K562 (cell line): ENCODE results near the gene NIPAL1. TPM values are rescaled to one million over a fixed set of nuclear protein-coding genes. Genes with fewer than 3 reads are reported as not detected.

Experiments
- ATAC-seq: fragments of 200-7000 bp; cut with Tn5 transposase; 3 replicates; pipeline ENCODE4 v1.9.1; 2020; ENCODE audit warnings: moderate library complexity
- BruUV-seq: library from RNA; stranded (reverse); fragments of 400-500 nt; replicated peaks from 2 replicates; lab custom pipeline; 2021; lab: Mats Ljungman, UMichigan
- CTCF ChIA-PET: fragments of 300-600 bp; formaldehyde crosslinking; extraction: SDS; loops from one replicate; lab custom pipeline; 2021; ENCODE audit warnings: low intra/inter-chr PET ratio; lab: Yijun Ruan, JAX
- POLR2A ChIA-PET: fragments of 300-600, 350-650 bp; sonication (Branson Sonifier 250); formaldehyde crosslinking; extraction: SDS; loops from one replicate; lab custom pipeline; 2021; ENCODE audit warnings: antibody characterized with exemption, inconsistent platforms; lab: Yijun Ruan, JAX
- DNase-seq, 4 experiments: peaks; one replicate each; pipeline versions ENCODE4 v3.0.0 to v3.0.0-alpha.2; 2011 to 2018; ENCODE audit warnings: low spot score in 3 of 4, mixed read lengths in 3 of 4; ENCODE audit errors: extremely low read depth in 1 of 4
- FAIRE-seq: peaks from 2 replicates; lab custom pipeline; 2011; peaks lifted over from hg19 to GRCh38; lab: Jason Lieb, UNC
- H2AFZ ChIP-seq: 2 replicates; pipeline ENCODE4 v1.6.0; 2011; ENCODE audit warnings: low read depth, low read length, control low read depth, inconsistent platforms
- H3K27ac ChIP-seq: fragments of 200-600 bp; 3 replicates; pipeline ENCODE4 v1.8.0; 2011; ENCODE audit warnings: low read depth, mild to moderate bottlenecking, control low read depth, inconsistent platforms, low read length, moderate library complexity, mixed read lengths; ENCODE audit errors: extremely low read depth
- H3K27me3 ChIP-seq, 2 experiments: fragments of 300-600 bp in 1 of 2; 2 replicates in 1 of 2; 3 replicates in 1 of 2; pipeline versions ENCODE4 v1.6.0 to v1.8.0; 2011; ENCODE audit warnings: inconsistent platforms in 2 of 2, low read length in 2 of 2, mild to moderate bottlenecking in 1 of 2, mixed read lengths in 1 of 2, moderate library complexity in 1 of 2; ENCODE audit not compliant: control insufficient read depth in 2 of 2, insufficient read depth in 2 of 2
- H3K36me3 ChIP-seq: fragments of 300-600 bp; 3 replicates; pipeline ENCODE4 v1.8.0; 2011; ENCODE audit warnings: mild to moderate bottlenecking, low read length, inconsistent platforms; ENCODE audit not compliant: control insufficient read depth, insufficient read depth
- H3K4me1 ChIP-seq, 2 experiments: fragments of 200-600 bp in 1 of 2; replicated peaks in 1 of 2; 2 replicates in 1 of 2; 3 replicates in 1 of 2; pipeline versions ENCODE4 v1.5.1 to v1.8.0; 2011; ENCODE audit warnings: inconsistent platforms in 2 of 2, low read length in 2 of 2, mild to moderate bottlenecking in 1 of 2, mixed read lengths in 1 of 2, moderate library complexity in 1 of 2; ENCODE audit not compliant: control insufficient read depth in 2 of 2, insufficient read depth in 2 of 2
- H3K4me2 ChIP-seq: 2 replicates; pipeline ENCODE4 v1.6.1; 2011; ENCODE audit warnings: low read length, control low read depth, inconsistent platforms, mixed read lengths; ENCODE audit not compliant: insufficient read depth
- H3K4me3 ChIP-seq: fragments of 200-600 bp; sonication (generic), shearing (Covaris generic); 2 replicates; pipeline ENCODE4 v1.5.1; 2016; ENCODE audit warnings: control low read depth, inconsistent platforms
- H3K79me2 ChIP-seq: fragments of 200-600 bp; 3 replicates; pipeline ENCODE4 v1.8.0; 2011; ENCODE audit warnings: low read length, inconsistent platforms; ENCODE audit not compliant: control insufficient read depth, insufficient read depth
- H3K9ac ChIP-seq, 2 experiments: 2 replicates each; pipeline versions ENCODE4 v1.6.0 to v1.6.1; 2011; ENCODE audit warnings: low read depth in 2 of 2, low read length in 2 of 2, control low read depth in 1 of 2, inconsistent platforms in 1 of 2, mild to moderate bottlenecking in 1 of 2, mixed read lengths in 1 of 2; ENCODE audit not compliant: insufficient read depth in 1 of 2
- H3K9me1 ChIP-seq: one replicate; pipeline ENCODE4 v1.6.0; 2011; ENCODE audit warnings: inconsistent platforms, mild to moderate bottlenecking, low read length, moderate library complexity; ENCODE audit not compliant: control insufficient read depth, insufficient read depth
- H3K9me3 ChIP-seq: replicated peaks from 2 replicates; pipeline ENCODE4 v1.5.1; 2011; ENCODE audit warnings: low read depth, low read length, inconsistent platforms; ENCODE audit not compliant: control insufficient read depth, insufficient read depth
- H4K20me1 ChIP-seq: replicated peaks from 2 replicates; pipeline ENCODE4 v1.6.1; 2011; ENCODE audit warnings: low read length, inconsistent platforms, mixed read lengths; ENCODE audit not compliant: control insufficient read depth, insufficient read depth
- CCAR2 ChIP-seq: fragments of 200-400 bp; formaldehyde crosslinking; IDR thresholded peaks from 2 replicates; pipeline ENCODE4 v1.6.1; 2017; ENCODE audit warnings: mild to moderate bottlenecking, low read depth, low read length
- ETS2 ChIP-seq: IDR thresholded peaks from 2 replicates; pipeline ENCODE4 v1.6.1; 2016; ENCODE audit warnings: borderline replicate concordance, missing genetic modification characterization, mild to moderate bottlenecking, moderate library complexity, missing compliant biosample characterization; ENCODE audit not compliant: poor library complexity, severe bottlenecking
- EWSR1 ChIP-seq: fragments of 450-650 bp; IDR thresholded peaks from 2 replicates; pipeline ENCODE4 v1.6.1; 2018; ENCODE audit warnings: borderline replicate concordance, mild to moderate bottlenecking, low read depth, moderate library complexity; ENCODE audit not compliant: partially characterized antibody
- GTF2A2 ChIP-seq: IDR thresholded peaks from 2 replicates; pipeline ENCODE4 v1.6.1; 2016; ENCODE audit warnings: mild to moderate bottlenecking, missing genetic modification characterization, missing compliant biosample characterization
- KDM4B ChIP-seq, 2 experiments: fragments of 450-650 bp in 1 of 2; sonication (generic) in 1 of 2; IDR thresholded peaks; 2 replicates each; pipeline ENCODE4 v1.6.1; 2016 to 2017; ENCODE audit warnings: borderline replicate concordance in 2 of 2, antibody characterized with exemption in 1 of 2, low read depth in 1 of 2, mild to moderate bottlenecking in 1 of 2
- NCOA4 ChIP-seq: fragments of 450-650 bp; IDR thresholded peaks from 2 replicates; pipeline ENCODE4 v1.6.1; 2018; ENCODE audit warnings: mild to moderate bottlenecking; ENCODE audit not compliant: partially characterized antibody
- NFATC3 ChIP-seq: fragments of 450-650 bp; IDR thresholded peaks from 2 replicates; pipeline ENCODE4 v1.6.1; 2017; ENCODE audit warnings: mild to moderate bottlenecking
- NR4A1 ChIP-seq, 2 experiments: fragments of 250-450 bp in 1 of 2; fragments of 450-650 bp in 1 of 2; sonication (Bioruptor Pico) in 1 of 2; IDR thresholded peaks; 2 replicates each; pipeline versions ENCODE4 v1.4.0 to v1.6.1; 2016 to 2020; ENCODE audit warnings: mild to moderate bottlenecking in 2 of 2, missing compliant biosample characterization in 1 of 2, missing genetic modification characterization in 1 of 2, moderate library complexity in 1 of 2
- RAD21 ChIP-seq, 2 experiments: fragments of 250-450 bp in 1 of 2; fragments of 450-650 bp in 1 of 2; sonication (Bioruptor Pico) in 1 of 2; formaldehyde crosslinking in 1 of 2; IDR thresholded peaks in 1 of 2; conservative IDR thresholded peaks in 1 of 2; 2 replicates each; pipeline versions ENCODE4 v1.4.0 to v1.8.0; 2020 to 2022; ENCODE audit warnings: mild to moderate bottlenecking in 2 of 2, moderate library complexity in 1 of 2
- RBM17 ChIP-seq: fragments of 200-400 bp; formaldehyde crosslinking; IDR thresholded peaks from 2 replicates; pipeline ENCODE4 v1.6.1; 2017; ENCODE audit warnings: low read depth, mild to moderate bottlenecking, low read length, borderline replicate concordance
- SFPQ ChIP-seq: fragments of 200-400 bp; formaldehyde crosslinking; IDR thresholded peaks from 2 replicates; pipeline ENCODE4 v1.6.1; 2017; ENCODE audit warnings: mild to moderate bottlenecking, low read depth, low read length, moderate library complexity
- SRSF7 ChIP-seq: fragments of 200-400 bp; formaldehyde crosslinking; optimal IDR thresholded peaks from 2 replicates; pipeline ENCODE3; 2017; ENCODE audit warnings: mild to moderate bottlenecking, low read depth, low read length
- ZNF217 ChIP-seq: sonication (generic); formaldehyde crosslinking; IDR thresholded peaks from 2 replicates; pipeline ENCODE4 v1.8.0; 2022; ENCODE audit warnings: mild to moderate bottlenecking, missing genetic modification reagents
- ZNF398 ChIP-seq: fragments of 250-450 bp; sonication (Bioruptor Pico); IDR thresholded peaks from 2 replicates; pipeline ENCODE4 v1.8.0; 2021; ENCODE audit warnings: moderate library complexity, mild to moderate bottlenecking, inconsistent platforms
- ZNF586 ChIP-seq: fragments of 450-650 bp; formaldehyde crosslinking; conservative IDR thresholded peaks from 2 replicates; pipeline ENCODE4 v1.4.0; 2020; ENCODE audit warnings: mild to moderate bottlenecking, moderate library complexity
- ZNF695 ChIP-seq: fragments of 450-650 bp; formaldehyde crosslinking; IDR thresholded peaks from 2 replicates; pipeline ENCODE4 v1.4.0; 2020; ENCODE audit warnings: mild to moderate bottlenecking, moderate library complexity
- in situ Hi-C: fragments of 300-500 bp; cut with MboI; formaldehyde crosslinking; loops from 4 replicates; pipeline ENCODE4 v1.15.0; 2018; ENCODE audit warnings: inconsistent platforms, mixed read lengths
- intact Hi-C: fragments of 100-400 bp; cut with micrococcal nuclease; formaldehyde crosslinking; loops from 2 replicates; pipeline ENCODE4 v1.14.2; 2022
- polyA plus RNA-seq, 8 experiments: library from polyadenylated mRNA; depleted of rRNA in 4 of 8; stranded (reverse) in 5 of 8; unstranded in 3 of 8; fragments of >200 nt; fragmentation: Nextera tagmentation in 2 of 8; fragmentation: Illumina TruSeq in 1 of 8; extraction: Ambion mirVana in 2 of 8; extraction: Trizol in 1 of 8; gene quantifications; 2 replicates each; pipeline versions ENCODE4 v1.2.1 to v1.2.3, GENCODE V29; 2011 to 2014; ENCODE audit warnings: inconsistent platforms in 1 of 8, missing spikeins in 1 of 8
- total RNA-seq, 7 experiments: library from RNA; depleted of rRNA in 6 of 7; stranded (reverse); fragments of >200 nt in 6 of 7; fragmentation: Illumina TruSeq in 2 of 7; extraction: Trizol in 2 of 7; gene quantifications; 2 replicates each; pipeline versions ENCODE4 v1.2.1 to v1.2.3, GENCODE V29; 2011 to 2021; ENCODE audit warnings: low replicate concordance in 1 of 7
- TF ChIP-seq, protein P1 (sequence below), 3 experiments: fragments of 200-800 bp in 1 of 3; sonication (Bioruptor generic) in 1 of 3; sonication (generic) in 1 of 3; formaldehyde crosslinking in 1 of 3; IDR thresholded peaks; 2 replicates each; pipeline versions ENCODE4 v1.6.1 to v1.8.0; 2016 to 2022; ENCODE audit warnings: mild to moderate bottlenecking in 2 of 3, missing compliant biosample characterization in 2 of 3, missing genetic modification characterization in 2 of 3, missing genetic modification reagents in 1 of 3

NIPAL1 gene
- total and polyA plus RNA-seq, 9 of the 15 experiments (the other 6 are each of a cell fraction or from before 2014, with no cell fraction given), result 0.03 to 0.43 (median 0.25) TPM

- TF ChIP-seq ETS2 (tag), result no peak
- no peak for TF ChIP-seq RBM17
- no peak for TF ChIP-seq ZNF695
- TF ChIP-seq ZNF586 (CRISPR knock-in tag), result no peak
- no peak for TF ChIP-seq RAD21 (CRISPR knock-in tag; conservative IDR thresholded peaks at IDR 0.05 in 1 of 2, IDR thresholded peaks at IDR 0.05 in 1 of 2)
- no peak for TF ChIP-seq CCAR2
- no peak for TF ChIP-seq EWSR1
- TF ChIP-seq ZNF398 (CRISPR knock-in tag), result no peak
- no peak for TF ChIP-seq NCOA4
- no peak for TF ChIP-seq SFPQ
- no peak for TF ChIP-seq KDM4B (IDR thresholded peaks at IDR 0.05; ENCODE audit: borderline replicate concordance in 2 of 2, low read depth in 1 of 2)
- TF ChIP-seq SRSF7, result no peak
- TF ChIP-seq GTF2A2 (tag), result no peak
- no peak for TF ChIP-seq NFATC3
- TF ChIP-seq, protein P1, sequence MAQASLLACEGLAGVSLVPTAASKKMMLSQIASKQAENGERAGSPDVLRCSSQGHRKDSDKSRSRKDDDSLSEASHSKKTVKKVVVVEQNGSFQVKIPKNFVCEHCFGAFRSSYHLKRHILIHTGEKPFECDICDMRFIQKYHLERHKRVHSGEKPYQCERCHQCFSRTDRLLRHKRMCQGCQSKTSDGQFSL (CRISPR knock-in tag; IDR thresholded peaks at IDR 0.05), result no peak
- TF ChIP-seq, protein P1 (tag; IDR thresholded peaks at IDR 0.05), result no peak
- no peak for TF ChIP-seq NR4A1 (CRISPR knock-in tag; IDR thresholded peaks at IDR 0.05)
- no peak for TF ChIP-seq NR4A1 (tag; IDR thresholded peaks at IDR 0.05)
- no peak for TF ChIP-seq ZNF217 (CRISPR knock-in tag)
- H3K9me1 ChIP-seq, result no peaks in the 10 kb centered on the region
- H3K4me2 ChIP-seq, result no peak overlapping the region
- BruUV-seq, result no TSS peak
- no peaks in the 10 kb centered on the region for H3K4me1 ChIP-seq
- FAIRE-seq, result no peak
- no peaks in the 10 kb centered on the region for H3K36me3 ChIP-seq
- no peaks in the 10 kb centered on the region for H3K79me2 ChIP-seq
- POLR2A ChIA-PET, result interaction anchor here (0.7 kb wide), 1 partner anchor 527 kb away, joined by 3 read pairs; no protein-coding TSS in a partner anchor
- ATAC-seq, result no peak
- no peaks in the 10 kb centered on the region for H3K27me3 ChIP-seq
- in situ Hi-C loops (no loop called here), intact Hi-C loops (no loop called here)
- no peak overlapping the region for H3K9ac ChIP-seq
- DNase-seq, result no peak
- CTCF ChIA-PET, result no interaction called here
- no peak overlapping the region for H3K4me3 ChIP-seq
- H3K9me3 ChIP-seq, result no peaks in the 10 kb centered on the region
- no peak overlapping the region for H3K27ac ChIP-seq
- no peaks in the 10 kb centered on the region for H4K20me1 ChIP-seq
- no peak overlapping the region for H2AFZ ChIP-seq
Observed at GRCh38 chr4:48033412-48033811, 16.8 kb downstream of the NIPAL1 start.
